B cell (primary cell): Measurements from ENCODE around the gene RNF2.

ENCODE experiments used
- CTCF ChIP-seq: fragments of 200-600 bp; IDR thresholded peaks from one replicate; pipeline ENCODE4 v1.8.0; 2022; ENCODE audit warnings: antibody characterized with exemption, mild to moderate bottlenecking
- EZH2 ChIP-seq: IDR thresholded peaks from 2 replicates; pipeline ENCODE4 v1.6.1; 2012; ENCODE audit warnings: borderline replicate concordance, low read depth, mild to moderate bottlenecking, moderate library complexity, low read length; ENCODE audit not compliant: insufficient read depth, poor library complexity, severe bottlenecking

GRCh38 chr1:185044387-185044786 is 971 bp upstream of the RNF2 start:
- no peak for TF ChIP-seq CTCF
- no peak for TF ChIP-seq EZH2
